ENCODE measurements around the gene DOCK2.

- TF ChIP-seq, protein P1, sequence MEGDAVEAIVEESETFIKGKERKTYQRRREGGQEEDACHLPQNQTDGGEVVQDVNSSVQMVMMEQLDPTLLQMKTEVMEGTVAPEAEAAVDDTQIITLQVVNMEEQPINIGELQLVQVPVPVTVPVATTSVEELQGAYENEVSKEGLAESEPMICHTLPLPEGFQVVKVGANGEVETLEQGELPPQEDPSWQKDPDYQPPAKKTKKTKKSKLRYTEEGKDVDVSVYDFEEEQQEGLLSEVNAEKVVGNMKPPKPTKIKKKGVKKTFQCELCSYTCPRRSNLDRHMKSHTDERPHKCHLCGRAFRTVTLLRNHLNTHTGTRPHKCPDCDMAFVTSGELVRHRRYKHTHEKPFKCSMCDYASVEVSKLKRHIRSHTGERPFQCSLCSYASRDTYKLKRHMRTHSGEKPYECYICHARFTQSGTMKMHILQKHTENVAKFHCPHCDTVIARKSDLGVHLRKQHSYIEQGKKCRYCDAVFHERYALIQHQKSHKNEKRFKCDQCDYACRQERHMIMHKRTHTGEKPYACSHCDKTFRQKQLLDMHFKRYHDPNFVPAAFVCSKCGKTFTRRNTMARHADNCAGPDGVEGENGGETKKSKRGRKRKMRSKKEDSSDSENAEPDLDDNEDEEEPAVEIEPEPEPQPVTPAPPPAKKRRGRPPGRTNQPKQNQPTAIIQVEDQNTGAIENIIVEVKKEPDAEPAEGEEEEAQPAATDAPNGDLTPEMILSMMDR (IDR thresholded peaks at IDR 0.05; ENCODE audit: insufficient read depth, low read length, poor library complexity, severe bottlenecking): no peak
- TF ChIP-seq EZH2phosphoT487 (conservative IDR thresholded peaks at IDR 0.05; ENCODE audit: low read length): no peak
Observed at GRCh38 chr5:169736653-169737052, 99.6 kb downstream of the DOCK2 start.
